Frontal cortex (tissue), 4 donors: ENCODE measurements around the gene ATP5PO. TPM values are rescaled to one million over a fixed set of nuclear protein-coding genes. Genes with fewer than 3 reads are reported as not detected.

Experiments used
- DNase-seq, 2 donors: peaks; one replicate each; pipeline ENCODE4 v3.0.0; 2012; ENCODE audit warnings: low spot score in 2 of 2
- FAIRE-seq: peaks from 2 replicates; lab custom pipeline; 2012; peaks lifted over from hg19 to GRCh38; lab: Jason Lieb, UNC
- total RNA-seq: library from RNA; depleted of rRNA; stranded (reverse); fragments of >200 nt; gene quantifications from one replicate; pipeline ENCODE4 v1.2.3, GENCODE V29; 2014
- donor health status: control.
- donor health status: control.
- donor health status: control.

ATP5PO gene, protein sequence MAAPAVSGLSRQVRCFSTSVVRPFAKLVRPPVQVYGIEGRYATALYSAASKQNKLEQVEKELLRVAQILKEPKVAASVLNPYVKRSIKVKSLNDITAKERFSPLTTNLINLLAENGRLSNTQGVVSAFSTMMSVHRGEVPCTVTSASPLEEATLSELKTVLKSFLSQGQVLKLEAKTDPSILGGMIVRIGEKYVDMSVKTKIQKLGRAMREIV
- 183 TPM for total RNA-seq

- FAIRE-seq (peak; percentile 33), DNase-seq (peak; percentile 70 to 90)
Observed at GRCh38 chr21:33915368-33916199, at the start of gene ATP5PO. ATP5PO (minus strand) TSS chr21:33915804; CDS start chr21:33915763, 41 bp downstream.

GRCh38 chr21:33964706-33965325 is 49.2 kb upstream of the ATP5PO start:
- FAIRE-seq (no peak), DNase-seq (no peak)

DNA sequence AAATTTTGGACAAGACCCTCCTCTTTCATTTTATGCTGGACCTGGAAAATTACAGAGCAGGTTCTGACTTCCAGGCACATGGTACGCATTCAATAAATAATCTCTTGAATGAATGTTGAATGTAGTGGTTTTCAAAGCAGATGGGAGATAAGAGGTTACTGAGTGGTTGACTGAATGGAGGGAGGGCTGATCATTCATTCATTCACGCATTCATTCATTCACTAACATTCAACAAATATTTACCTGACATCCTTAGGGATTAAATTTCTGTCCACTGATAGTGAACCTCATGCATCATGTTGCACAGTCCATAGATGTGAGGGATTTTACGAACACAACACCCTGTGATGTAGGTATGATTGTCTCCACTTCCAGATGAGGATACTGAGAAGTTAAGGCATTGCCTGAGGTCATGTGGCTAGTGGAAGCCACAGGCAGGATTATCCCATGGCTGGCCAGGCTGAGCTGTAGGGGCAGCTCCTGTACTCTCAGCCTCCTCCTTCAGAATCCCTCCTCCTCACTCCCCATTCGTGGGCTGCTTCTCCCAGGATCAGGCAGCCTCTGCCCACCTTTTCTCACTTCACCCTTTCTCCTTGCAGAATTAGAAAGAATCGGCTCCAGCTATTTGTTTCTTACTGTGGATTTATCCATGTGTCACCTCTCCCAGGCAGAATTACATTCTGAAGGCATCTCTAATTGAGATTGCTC is 48.4 kb upstream of the ATP5PO start:
- DNase-seq (no peak), FAIRE-seq (no peak)

GRCh38 chr21:33962290-33962689 is 46.7 kb upstream of the ATP5PO start:
- no peak for FAIRE-seq

DNA sequence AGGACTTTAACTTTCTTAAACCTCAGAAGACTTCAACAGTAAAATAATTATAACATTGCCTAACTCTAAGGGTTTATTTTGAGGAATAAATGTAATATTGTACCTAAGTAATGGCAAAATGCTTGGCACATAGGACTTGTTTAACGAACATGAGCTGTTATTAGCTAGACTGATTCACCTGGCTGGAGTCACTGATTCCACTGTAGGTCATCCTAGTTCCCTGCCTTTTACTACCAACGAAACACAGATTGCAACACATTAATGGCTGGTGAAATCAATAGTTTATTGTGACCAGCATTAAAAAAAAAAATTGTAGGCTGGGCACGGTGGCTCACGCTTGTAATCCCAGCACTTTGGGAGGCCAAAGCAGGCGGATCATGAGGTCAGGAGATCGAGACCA is 45.5 kb upstream of the ATP5PO start:
- no peak for DNase-seq
- FAIRE-seq: no peak

More at GRCh38 chr21:33962290-33962689, 46.7 kb upstream of the ATP5PO start:
- DNase-seq: no peak

DNA sequence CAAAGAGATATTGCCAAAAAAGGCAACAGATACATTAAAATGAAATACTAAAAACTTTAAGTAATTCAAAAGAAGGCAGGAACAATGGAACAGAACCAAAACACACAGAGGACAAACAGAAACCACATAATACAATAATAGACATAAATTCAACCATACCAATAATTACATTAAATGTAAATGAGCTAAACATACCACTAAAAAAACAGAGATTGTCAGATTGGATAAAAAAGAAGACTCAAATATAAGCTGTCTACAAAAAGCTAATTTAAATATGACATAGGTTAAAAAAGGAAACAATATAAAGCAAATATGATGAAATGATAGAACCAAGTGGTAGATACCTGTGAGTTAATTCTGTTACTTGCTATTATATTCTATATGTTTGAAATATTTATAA is 44.1 kb upstream of the ATP5PO start:
- no peak for DNase-seq
- FAIRE-seq: peak; percentile 52

DNA sequence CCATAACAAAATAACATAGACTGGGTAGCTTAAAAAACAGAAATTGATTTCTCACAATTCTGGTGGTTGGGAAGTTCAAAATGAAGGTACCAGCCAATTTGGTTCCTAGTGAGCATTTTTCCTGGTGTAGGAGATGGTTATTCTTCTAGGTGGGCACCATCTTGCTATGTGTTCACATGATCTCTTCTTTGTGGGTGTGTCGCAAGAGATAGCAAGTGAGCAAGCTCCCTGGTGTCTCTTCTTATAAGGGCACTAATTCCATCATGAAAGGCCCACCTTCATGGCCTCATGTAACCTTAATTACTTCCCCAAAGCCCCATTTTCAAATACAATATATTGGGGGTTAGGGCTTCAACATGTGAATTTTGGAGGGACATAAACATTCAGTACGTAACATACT is 38.8 kb upstream of the ATP5PO start:
- DNase-seq: no peak

DNA sequence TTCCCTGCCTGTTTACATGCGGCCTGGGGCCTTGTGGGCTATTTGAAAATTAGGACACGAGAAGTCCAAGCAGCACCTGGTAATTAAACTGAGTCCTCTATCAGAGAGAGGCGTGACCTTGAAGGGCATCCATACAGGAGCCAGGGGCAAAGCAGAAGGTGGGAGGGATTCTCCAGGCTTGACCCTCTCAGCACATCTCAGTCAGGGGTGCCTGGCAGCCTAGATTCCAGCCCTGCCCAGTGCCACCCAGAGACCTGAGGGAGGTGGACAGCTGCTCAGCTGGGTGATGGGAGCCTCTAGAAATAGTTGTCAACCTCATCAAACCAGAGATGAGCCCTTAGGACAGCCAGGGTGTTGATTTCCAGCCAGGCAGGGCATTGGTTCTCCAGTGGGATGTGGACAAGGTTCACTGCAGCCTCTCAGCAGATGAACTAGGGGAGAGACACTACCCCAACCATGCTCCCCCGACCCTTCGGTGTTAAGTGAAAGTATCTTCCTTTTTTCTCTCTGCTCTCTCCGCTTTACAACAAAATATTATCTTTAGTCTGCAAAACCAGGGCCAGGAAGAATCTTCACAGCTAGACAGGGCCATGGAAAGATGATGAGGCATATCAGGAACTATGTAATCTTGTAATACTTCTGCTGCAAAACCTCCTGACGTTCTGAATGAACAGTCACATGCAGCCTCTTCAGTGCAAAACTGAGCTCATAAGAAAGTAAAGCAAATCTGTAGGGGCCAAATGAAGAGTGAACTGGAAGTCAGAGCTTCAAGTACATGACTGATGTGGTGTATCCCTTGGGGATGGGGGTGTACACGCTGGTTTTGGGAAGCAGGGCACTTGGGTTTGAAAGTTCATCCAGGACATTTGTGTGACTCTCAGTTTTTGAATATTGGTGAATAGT is 35.9 kb upstream of the ATP5PO start:
- DNase-seq (no peak), FAIRE-seq (no peak)

More for the DNA sequence above, 38.8 kb upstream of the ATP5PO start:
- no peak for FAIRE-seq

DNA sequence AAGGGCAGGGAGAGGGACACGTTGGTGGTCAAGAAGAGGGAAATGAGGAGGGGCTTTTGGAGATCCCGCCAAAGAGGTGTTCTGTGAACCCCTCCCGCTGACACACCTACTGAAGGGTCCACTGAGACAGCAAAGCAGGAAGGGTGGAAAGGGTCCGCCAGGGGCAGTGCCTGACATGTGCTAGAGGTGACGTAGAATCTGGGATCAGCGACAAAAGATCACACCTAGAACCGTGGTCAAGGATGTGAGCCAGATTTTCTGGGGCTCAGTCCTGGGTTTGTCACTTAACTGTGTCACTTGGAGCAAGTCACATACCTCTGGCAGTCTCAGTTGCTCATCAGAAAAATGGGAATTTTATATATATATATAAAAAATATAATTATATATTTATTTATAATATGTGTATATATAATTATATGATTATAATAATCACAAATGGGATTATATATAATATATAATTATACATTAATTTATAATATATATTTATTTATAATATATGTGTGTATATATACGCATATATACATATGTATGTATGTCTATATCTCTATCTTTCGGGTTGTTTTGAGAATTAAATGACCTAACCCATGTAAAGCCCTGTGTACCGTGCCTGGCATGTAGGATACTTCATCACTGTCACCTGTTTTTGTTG is 35.0 kb upstream of the ATP5PO start:
- FAIRE-seq: no peak
- DNase-seq: no peak

- FAIRE-seq: no peak
Observed at GRCh38 chr21:33949516-33950430, 34.2 kb upstream of the ATP5PO start.

DNA sequence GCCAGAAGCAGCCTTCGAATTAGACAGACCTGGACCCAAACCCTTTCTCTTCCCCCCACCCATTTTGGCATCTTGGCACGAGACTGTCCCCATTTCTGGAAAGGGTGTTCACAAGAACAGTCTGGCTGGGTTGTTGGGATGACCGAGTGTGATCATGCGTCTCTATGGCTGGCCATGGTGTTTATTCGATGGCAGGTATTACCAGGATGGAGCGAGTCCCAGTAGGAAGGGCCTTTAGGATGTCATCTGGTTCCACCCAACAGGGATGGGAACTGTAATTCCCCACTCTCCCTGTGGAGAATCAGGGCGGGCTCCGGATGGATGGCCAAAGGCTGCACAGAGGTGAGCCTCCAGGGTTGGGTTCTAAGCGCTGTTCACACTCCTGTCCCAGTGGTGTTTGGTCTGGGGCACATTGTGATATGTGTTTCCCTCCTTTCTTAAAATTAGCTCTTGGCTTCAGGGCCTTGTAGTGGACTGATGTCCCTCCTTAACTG is 33.4 kb upstream of the ATP5PO start:
- no peak for FAIRE-seq
- no peak for DNase-seq

More at GRCh38 chr21:33949516-33950430, 34.2 kb upstream of the ATP5PO start:
- DNase-seq: no peak

DNA sequence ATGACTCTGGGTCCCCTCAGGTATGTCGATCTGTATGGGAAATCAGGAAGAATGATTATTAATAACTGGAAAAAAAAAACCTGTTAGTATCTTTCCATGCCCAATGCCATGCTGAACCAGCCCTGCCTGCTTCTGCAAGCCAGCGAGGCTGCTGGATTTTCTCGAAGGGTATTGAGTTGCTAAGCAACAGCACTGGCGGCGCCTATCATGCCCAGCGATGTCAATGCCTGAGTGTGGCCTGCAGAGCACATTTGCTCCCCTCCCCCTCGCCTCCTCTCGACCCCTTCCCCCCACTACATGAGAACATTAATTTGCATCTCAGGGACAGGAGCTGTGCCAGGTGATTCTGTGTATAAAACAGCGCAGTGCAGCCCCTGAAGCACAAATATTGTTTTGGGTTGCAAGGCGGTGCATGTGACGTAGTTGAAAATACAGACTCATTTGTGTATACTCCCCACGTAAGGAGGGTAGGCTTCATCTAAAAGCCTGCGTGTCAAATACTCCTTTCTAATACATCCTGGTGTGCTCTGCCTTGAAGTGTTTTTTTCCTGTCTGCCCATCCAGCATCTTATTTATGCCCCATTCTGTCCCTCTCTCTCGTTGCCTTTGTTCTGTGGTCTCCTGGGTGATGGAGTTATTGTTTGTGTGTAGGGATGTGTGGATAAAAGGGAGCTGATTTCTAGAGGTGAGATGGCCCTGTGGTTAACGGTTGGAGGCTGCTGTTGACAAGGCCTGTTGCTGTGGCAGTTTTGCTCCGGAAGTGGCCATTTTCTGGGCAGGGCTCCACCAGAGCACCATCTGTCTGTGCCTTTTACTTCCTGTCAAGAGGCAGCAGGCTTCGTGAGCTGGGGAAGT is 32.7 kb upstream of the ATP5PO start:
- FAIRE-seq (no peak), DNase-seq (no peak)

GRCh38 chr21:33947451-33948095 is 32.0 kb upstream of the ATP5PO start:
- peak in 1 of 2 donors; percentile 71 for DNase-seq
- no peak for FAIRE-seq

- FAIRE-seq (no peak), DNase-seq (no peak)
Observed at GRCh38 chr21:33945652-33946270, 30.2 kb upstream of the ATP5PO start.

- FAIRE-seq: no peak
- DNase-seq: no peak
Observed at GRCh38 chr21:33944185-33944763, 28.7 kb upstream of the ATP5PO start.
